GM23248 (cell line): ENCODE results near the gene EXO5. TPM values are rescaled to one million over a fixed set of nuclear protein-coding genes. Genes with fewer than 3 reads are reported as not detected.
A peak's percentile ranks its signal among the peaks of the same experiment; 100 is the strongest.

Experiments used
- DNase-seq: peaks from one replicate; pipeline ENCODE4 v3.0.0-alpha.2; 2015
- H2AFZ ChIP-seq: fragments of 200-600 bp; sonication (generic); 2 replicates; pipeline ENCODE4 v1.6.1; 2016; ENCODE audit warnings: antibody characterized with exemption
- H3F3A ChIP-seq: fragments of 200-600 bp; sonication (generic); 2 replicates; pipeline ENCODE4 v1.6.1; 2016; ENCODE audit warnings: mild to moderate bottlenecking, antibody characterized with exemption, mixed run types; ENCODE audit not compliant: insufficient read depth
- H3K27ac ChIP-seq: fragments of 200-600 bp; sonication (generic); 2 replicates; pipeline ENCODE4 v1.5.1; 2016; ENCODE audit warnings: mild to moderate bottlenecking
- H3K27me3 ChIP-seq: fragments of 200-600 bp; sonication (generic); replicated peaks from 2 replicates; pipeline ENCODE4 v1.6.1; 2016; ENCODE audit warnings: mild to moderate bottlenecking; ENCODE audit not compliant: insufficient read depth
- H3K36me3 ChIP-seq: fragments of 200-600 bp; sonication (generic); 2 replicates; pipeline ENCODE4 v1.6.1; 2016; ENCODE audit warnings: low read depth, mild to moderate bottlenecking
- H3K4me1 ChIP-seq: fragments of 200-600 bp; sonication (generic); 2 replicates; pipeline ENCODE4 v1.6.1; 2016; ENCODE audit warnings: mild to moderate bottlenecking; ENCODE audit not compliant: insufficient read depth
- H3K4me2 ChIP-seq: fragments of 200-600 bp; sonication (generic); one replicate; pipeline ENCODE4 v1.6.1; 2016; ENCODE audit warnings: mild to moderate bottlenecking; ENCODE audit not compliant: unreplicated experiment
- H3K4me3 ChIP-seq: fragments of 200-600 bp; sonication (generic); 2 replicates; pipeline ENCODE4 v1.5.1; 2016; ENCODE audit warnings: mild to moderate bottlenecking
- H3K79me2 ChIP-seq: fragments of 200-600 bp; sonication (generic); 2 replicates; pipeline ENCODE4 v1.6.1; 2016; ENCODE audit warnings: mild to moderate bottlenecking; ENCODE audit not compliant: insufficient read depth
- H3K9ac ChIP-seq: fragments of 200-600 bp; sonication (generic); 2 replicates; pipeline ENCODE4 v1.6.1; 2016; ENCODE audit warnings: mild to moderate bottlenecking
- H3K9me2 ChIP-seq: fragments of 200-600 bp; sonication (generic); 2 replicates; pipeline ENCODE4 v1.6.1; 2016; ENCODE audit warnings: mixed run types, mild to moderate bottlenecking, moderate library complexity; ENCODE audit not compliant: insufficient read depth
- H3K9me3 ChIP-seq: fragments of 200-600 bp; sonication (generic); one replicate; pipeline ENCODE4 v1.6.1; 2017; ENCODE audit warnings: low read depth
- H4K20me1 ChIP-seq: fragments of 200-600 bp; sonication (generic); 2 replicates; pipeline ENCODE4 v1.6.0; 2016; ENCODE audit not compliant: insufficient read depth
- EZH2 ChIP-seq: fragments of 200-600 bp; sonication (generic); IDR thresholded peaks from 2 replicates; pipeline ENCODE4 v1.6.1; 2018; ENCODE audit warnings: antibody characterized with exemption, mild to moderate bottlenecking; ENCODE audit not compliant: insufficient read depth, poor library complexity, severe bottlenecking
- EZH2phosphoT487 ChIP-seq: fragments of 200-600 bp; sonication (generic); IDR thresholded peaks from 2 replicates; pipeline ENCODE4 v1.6.1; 2018; ENCODE audit warnings: antibody characterized with exemption, moderate library complexity, mild to moderate bottlenecking, low read depth; ENCODE audit not compliant: insufficient read depth
- WGBS, 2 experiments: methylation state at CpG; one replicate each; pipeline ENCODE4 v1.1.6; 2015 to 2017; ENCODE audit warnings: low lambda C conversion rate in 2 of 2, low coverage in 1 of 2; ENCODE audit errors: missing lambda C conversion rate in 2 of 2; 5-methylcytosine and 5-hydroxymethylcytosine counted together
- in situ Hi-C: fragments of 300-500 bp; cut with MboI; formaldehyde crosslinking; loops from 2 replicates; pipeline ENCODE4 v1.15.0; 2020
- polyA plus RNA-seq: library from polyadenylated mRNA; unstranded; fragments of >200 nt; fragmentation: Nextera tagmentation; extraction: Ambion mirVana; gene quantifications from 2 replicates; pipeline ENCODE4 v1.2.1, GENCODE V29; 2016
- total RNA-seq: library from RNA; depleted of rRNA; stranded (reverse); fragments of >200 nt; shearing (Covaris generic); gene quantifications from 2 replicates; pipeline ENCODE4 v1.2.3, GENCODE V29; 2014; rRNA removed

Gene EXO5, protein sequence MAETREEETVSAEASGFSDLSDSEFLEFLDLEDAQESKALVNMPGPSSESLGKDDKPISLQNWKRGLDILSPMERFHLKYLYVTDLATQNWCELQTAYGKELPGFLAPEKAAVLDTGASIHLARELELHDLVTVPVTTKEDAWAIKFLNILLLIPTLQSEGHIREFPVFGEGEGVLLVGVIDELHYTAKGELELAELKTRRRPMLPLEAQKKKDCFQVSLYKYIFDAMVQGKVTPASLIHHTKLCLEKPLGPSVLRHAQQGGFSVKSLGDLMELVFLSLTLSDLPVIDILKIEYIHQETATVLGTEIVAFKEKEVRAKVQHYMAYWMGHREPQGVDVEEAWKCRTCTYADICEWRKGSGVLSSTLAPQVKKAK
- total RNA-seq (6.6 and 23.8 TPM in 2 replicates), polyA plus RNA-seq (8.6 and 11.2 TPM in 2 replicates)

- Histone ChIP-seq H3K27me3 (no peaks in the 10 kb centered on the region), H3K4me3 (peak within 1 kb of the TSS; percentile 92), H3K9ac (peak within 1 kb of the TSS; percentile 89), H3F3A (peaks cover 5% of the 10 kb centered on the region; the same call in 1 of the 2 replicates), H3K9me3 (no peaks in the 10 kb centered on the region), H3K9me2 (no peaks in the 10 kb centered on the region), H3K27ac (peak within 1 kb of the TSS; percentile 66), H3K4me1 (0 out of 2 replicates have a peak, but pooled peaks cover 6% of the 10 kb centered on the region), H3K4me2 (peak within 1 kb of the TSS; percentile 96), H4K20me1 (no peaks in the 10 kb centered on the region), H3K36me3 (no peaks in the 10 kb centered on the region; the same call in none of the 2 replicates), H2AFZ (peak within 1 kb of the TSS; percentile 99), H3K79me2 (peaks cover 86% of the 10 kb centered on the region)
- DNase-seq, result peak; percentile 95
- TF ChIP-seq EZH2phosphoT487, result no peak
- TF ChIP-seq EZH2, result no peak
- 1 to 2% methylated on average over 68 to 70 of the region's 76 CpGs for WGBS, 2 experiments
- in situ Hi-C loops, result no loop called here
These were observed at the start of gene EXO5 for GRCh38 chr1:40508375-40509341. TSS of gene EXO5 (plus strand) at chr1:40508767. CDS start at chr1:40514545, 5,778 bp downstream.

GRCh38 chr1:40462956-40463590, 45.5 kb upstream of the EXO5 start:
- 92 to 95% methylated on average over 3 of the region's 3 CpGs for WGBS, 2 experiments
- peaks cover 21% of the 10 kb centered on the region for H3F3A ChIP-seq
- no peaks in the 10 kb centered on the region for H3K4me1 ChIP-seq

DNA sequence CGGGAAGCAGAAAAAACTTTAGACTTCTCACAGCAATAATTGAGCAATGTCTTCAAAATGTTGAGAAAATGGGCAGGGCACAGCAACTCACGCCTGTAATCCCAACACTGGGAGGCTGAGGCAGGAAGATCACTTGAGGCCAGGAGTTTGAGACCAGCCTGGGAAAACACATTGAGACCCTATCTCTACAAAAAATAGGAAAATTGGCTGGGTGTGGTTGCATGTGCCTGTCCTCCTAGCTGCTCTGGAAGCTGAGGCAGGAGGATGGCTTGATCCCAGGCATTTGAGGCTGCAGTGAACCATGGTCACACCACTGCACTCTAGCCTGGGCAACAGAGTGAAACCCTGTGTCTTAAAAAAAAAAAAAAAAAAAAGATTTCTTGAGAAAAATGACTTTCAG, 39.2 kb upstream of the EXO5 start:
- no peak for TF ChIP-seq EZH2
- TF ChIP-seq EZH2phosphoT487, result no peak
- Histone ChIP-seq H2AFZ (no peak overlapping the region), H3F3A (no peaks in the 10 kb centered on the region), H3K79me2 (no peaks in the 10 kb centered on the region), H3K9me2 (no peaks in the 10 kb centered on the region), H3K4me1 (no peaks in the 10 kb centered on the region), H3K4me2 (no peak overlapping the region), H3K27ac (no peak overlapping the region), H4K20me1 (no peaks in the 10 kb centered on the region), H3K27me3 (no peaks in the 10 kb centered on the region), H3K36me3 (peaks cover 31% of the 10 kb centered on the region), H3K9me3 (peaks cover 22% of the 10 kb centered on the region), H3K9ac (no peak overlapping the region), H3K4me3 (no peak overlapping the region)
- in situ Hi-C loops, result no loop called here
- WGBS, 2 experiments, result 64 to 78% methylated on average over 2 of the region's 2 CpGs
- no peak for DNase-seq

More at GRCh38 chr1:40462956-40463590, 45.5 kb upstream of the EXO5 start:
- TF ChIP-seq EZH2phosphoT487 (no peak), EZH2 (no peak)
- Histone ChIP-seq H3K27ac (no peak overlapping the region), H3K4me2 (no peak overlapping the region), H3K9me2 (no peaks in the 10 kb centered on the region), H2AFZ (no peak overlapping the region), H3K79me2 (no peaks in the 10 kb centered on the region), H3K27me3 (no peaks in the 10 kb centered on the region), H4K20me1 (no peaks in the 10 kb centered on the region), H3K9me3 (peaks cover 25% of the 10 kb centered on the region), H3K36me3 (peaks cover 83% of the 10 kb centered on the region), H3K4me3 (no peak overlapping the region), H3K9ac (no peak overlapping the region)
- in situ Hi-C loops, result no loop called here
- peak; percentile 31 for DNase-seq

DNA sequence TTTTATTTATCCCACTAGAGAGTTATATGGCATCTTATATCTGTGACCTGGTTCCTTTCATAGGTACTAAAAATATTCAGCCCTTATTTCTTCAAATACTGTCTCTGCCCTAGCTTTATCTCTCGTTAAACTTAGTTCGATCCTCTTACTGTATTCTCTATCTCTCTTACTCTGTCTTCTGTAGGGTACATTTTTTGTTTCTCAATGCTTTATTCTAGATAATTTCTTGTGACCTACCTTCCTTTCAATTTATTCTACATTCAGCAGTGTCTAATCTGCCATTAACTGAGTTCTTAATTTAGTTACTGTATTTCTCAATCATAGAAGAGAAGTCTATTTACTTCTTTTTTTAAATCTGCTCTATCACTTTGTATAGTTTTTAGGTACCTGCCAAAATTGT, 33.3 kb upstream of the EXO5 start:
- no peak overlapping the region for H3K4me3 ChIP-seq

More for the DNA sequence above, 33.3 kb upstream of the EXO5 start:
- no peak for TF ChIP-seq EZH2phosphoT487
- no peak overlapping the region for H3K27ac ChIP-seq
- no peaks in the 10 kb centered on the region for H3K79me2 ChIP-seq
- H3K36me3 ChIP-seq, result no peaks in the 10 kb centered on the region
- H4K20me1 ChIP-seq, result no peaks in the 10 kb centered on the region
- H3K9ac ChIP-seq, result no peak overlapping the region
- H3K4me1 ChIP-seq, result peaks cover 4% of the 10 kb centered on the region; the same call in 1 of the 2 replicates
- no peaks in the 10 kb centered on the region for H3K27me3 ChIP-seq
- H2AFZ ChIP-seq, result no peak overlapping the region
- in situ Hi-C loops, result no loop called here
- H3K4me2 ChIP-seq, result no peak overlapping the region
- WGBS, 2 experiments, result 75 to 78% methylated on average over 2 of the region's 2 CpGs
- H3F3A ChIP-seq, result 0 out of 2 replicates have a peak, but pooled peaks cover 6% of the 10 kb centered on the region
- no peaks in the 10 kb centered on the region for H3K9me2 ChIP-seq
- no peak for DNase-seq
- H3K9me3 ChIP-seq, result peaks cover 4% of the 10 kb centered on the region
